ENCODE measurements around the gene ZNF655.
"Not testable (repeated sequence)": the region's sequence is repeated elsewhere in the genome, so short reads cannot be mapped to it uniquely, and the experiment has no call there.

ZNF655 gene

GRCh38 chr7:99573257-99573656 is 14.8 kb downstream of the ZNF655 start:
- TF ChIP-seq CTCF (IDR thresholded peaks at IDR 0.05; ENCODE audit: extremely low read depth, missing control alignments): no peak
- no peak for DNase-seq (ENCODE audit: low spot score)

- no peak for DNase-seq (ENCODE audit: low spot score)
- no peak for TF ChIP-seq CTCF (IDR thresholded peaks at IDR 0.05; ENCODE audit: extremely low read depth, missing control alignments)
Observed at GRCh38 chr7:99576251-99576650, 17.8 kb downstream of the ZNF655 start.

- DNase-seq (ENCODE audit: low spot score): no peak
- no peak for TF ChIP-seq CTCF (IDR thresholded peaks at IDR 0.05; ENCODE audit: extremely low read depth, missing control alignments)
Observed at GRCh38 chr7:99579281-99579955, 21.0 kb downstream of the ZNF655 start.

GRCh38 chr7:99579956-99580777 is 21.7 kb downstream of the ZNF655 start:
- peak; percentile 32 for DNase-seq (ENCODE audit: low spot score)
- peak; percentile 8 for TF ChIP-seq CTCF (IDR thresholded peaks at IDR 0.05; ENCODE audit: extremely low read depth, missing control alignments)

GRCh38 chr7:99580778-99581332 is 22.4 kb downstream of the ZNF655 start:
- DNase-seq (ENCODE audit: low spot score): not testable (repeated sequence)

- TF ChIP-seq CTCF (IDR thresholded peaks at IDR 0.05; ENCODE audit: extremely low read depth, missing control alignments): no peak
- DNase-seq (ENCODE audit: low spot score): no peak
Observed at GRCh38 chr7:99588868-99589267, 30.4 kb downstream of the ZNF655 start.

- no peak for TF ChIP-seq CTCF (IDR thresholded peaks at IDR 0.05; ENCODE audit: extremely low read depth, missing control alignments)
- DNase-seq (ENCODE audit: low spot score): no peak
Observed at GRCh38 chr7:99594948-99595745, 36.7 kb downstream of the ZNF655 start.
